GM12801 (cell line): ENCODE data around the gene WAS.

Source experiments
- CTCF ChIP-seq: IDR thresholded peaks from one replicate; pipeline ENCODE4 v1.5.1; 2011; ENCODE audit warnings: control low read depth; ENCODE audit not compliant: insufficient read length; ENCODE audit errors: extremely low read depth

The WAS gene

GRCh38 chrX:48702716-48703115 lies 19.1 kb downstream of the WAS start:
- TF ChIP-seq CTCF = no peak

- no peak for TF ChIP-seq CTCF
Measured at GRCh38 chrX:48703228-48703627, 19.6 kb downstream of the WAS start.

GRCh38 chrX:48703642-48704481 lies 20.3 kb downstream of the WAS start:
- TF ChIP-seq CTCF = no peak

- TF ChIP-seq CTCF = no peak
Measured at GRCh38 chrX:48705871-48706270, 22.3 kb downstream of the WAS start.

- no peak for TF ChIP-seq CTCF
Measured at GRCh38 chrX:48709522-48710112, 26.0 kb downstream of the WAS start.

GRCh38 chrX:48711162-48711928 lies 27.7 kb downstream of the WAS start:
- TF ChIP-seq CTCF = no peak

- TF ChIP-seq CTCF = no peak
Measured at GRCh38 chrX:48711929-48712505, 28.4 kb downstream of the WAS start.
